Common myeloid progenitor, CD34-positive (primary cell): ENCODE measurements around the gene HK2.

Experiments
- CTCF ChIA-PET: fragments of 350-600 bp; sonication (Branson Sonifier 250); formaldehyde crosslinking; loops from one replicate; lab custom pipeline; 2021; ENCODE audit warnings: antibody characterized with exemption; lab: Charles Lee
- POLR2A ChIA-PET: fragments of 350-600 bp; sonication (Branson Sonifier 250); formaldehyde crosslinking; loops from one replicate; lab custom pipeline; 2021; ENCODE audit warnings: antibody characterized with exemption; lab: Charles Lee
- DNase-seq, 3 donors: peaks; one replicate each; pipeline versions ENCODE4 v3.0.0 to v3.0.0-alpha.2; 2013
- H3K27ac ChIP-seq, 2 experiments: 1 replicate in 1 of 2; 2 replicates in 1 of 2; pipeline ENCODE4 v1.7.0; 2013; ENCODE audit warnings: inconsistent platforms in 2 of 2, low read length in 2 of 2, mild to moderate bottlenecking in 2 of 2, low read depth in 1 of 2, moderate library complexity in 1 of 2; ENCODE audit not compliant: severe bottlenecking in 2 of 2, insufficient read depth in 1 of 2, poor library complexity in 1 of 2
- H3K27me3 ChIP-seq, 5 experiments: replicated peaks in 2 of 5; 1 replicate in 3 of 5; 2 replicates in 2 of 5; pipeline versions ENCODE4 v1.6.1 to v1.7.0; 2013; ENCODE audit warnings: low read length in 4 of 5, mild to moderate bottlenecking in 2 of 5, moderate library complexity in 2 of 5, inconsistent platforms in 1 of 5; ENCODE audit not compliant: insufficient read depth in 5 of 5, control insufficient read depth in 4 of 5
- H3K36me3 ChIP-seq, 4 experiments: 1 replicate in 2 of 4; 2 replicates in 2 of 4; pipeline versions ENCODE4 v1.6.1 to v1.7.0; 2013; ENCODE audit warnings: low read length in 3 of 4, control low read depth in 1 of 4, mild to moderate bottlenecking in 1 of 4; ENCODE audit not compliant: control insufficient read depth in 4 of 4, insufficient read depth in 4 of 4
- H3K4me1 ChIP-seq, 4 experiments: 1 replicate in 3 of 4; 2 replicates in 1 of 4; pipeline versions ENCODE4 v1.6.1 to v1.7.1; 2013; ENCODE audit warnings: low read length in 3 of 4, mild to moderate bottlenecking in 3 of 4, control low read depth in 1 of 4, inconsistent platforms in 1 of 4, moderate library complexity in 1 of 4; ENCODE audit not compliant: control insufficient read depth in 4 of 4, insufficient read depth in 4 of 4; ENCODE audit errors: control extremely low read depth in 1 of 4
- H3K4me3 ChIP-seq, 7 experiments: 1 replicate in 4 of 7; 2 replicates in 3 of 7; pipeline versions ENCODE4 v1.5.1 to v1.7.0; 2013; ENCODE audit warnings: mild to moderate bottlenecking in 7 of 7, low read length in 6 of 7, moderate library complexity in 6 of 7, inconsistent platforms in 2 of 7, low read depth in 2 of 7, control low read depth in 1 of 7; ENCODE audit not compliant: insufficient read depth in 4 of 7, control insufficient read depth in 1 of 7; ENCODE audit errors: extremely low read depth in 1 of 7
- H3K9me3 ChIP-seq, 5 experiments: 1 replicate in 4 of 5; 2 replicates in 1 of 5; pipeline versions ENCODE4 v1.6.1 to v1.7.1; 2013; ENCODE audit warnings: low read length in 4 of 5, mild to moderate bottlenecking in 2 of 5, inconsistent platforms in 1 of 5, low read depth in 1 of 5, moderate library complexity in 1 of 5; ENCODE audit not compliant: control insufficient read depth in 4 of 5, insufficient read depth in 2 of 5; ENCODE audit errors: control extremely low read depth in 1 of 5
- WGBS: methylation state at CpG from one replicate; pipeline ENCODE4 v1.1.5; 2013; ENCODE audit not compliant: insufficient coverage; 5-methylcytosine and 5-hydroxymethylcytosine counted together

Gene HK2

GRCh38 chr2:74881176-74881575 is 47.2 kb downstream of the HK2 start:
- Histone ChIP-seq H3K4me3 (no peak overlapping the region), H3K27me3 (no peaks in the 10 kb centered on the region), H3K36me3 (peaks cover 21 to 89% (median 84%) of the 10 kb centered on the region in 4 experiments), H3K4me1 (peaks cover 0 to 9% (median 2%) of the 10 kb centered on the region in 4 experiments), H3K9me3 (no peaks in the 10 kb centered on the region), H3K27ac (no peak overlapping the region)
- WGBS: 98% methylated on average over 5 of the region's 5 CpGs
- DNase-seq: no peak
- ChIA-PET POLR2A (no interaction called here), CTCF (interaction anchor here (0.9 to 1.2 kb wide), 3 partner anchors 167 to 194 kb away, joined by 3 to 4 read pairs (median 3); no protein-coding TSS in a partner anchor)

DNA sequence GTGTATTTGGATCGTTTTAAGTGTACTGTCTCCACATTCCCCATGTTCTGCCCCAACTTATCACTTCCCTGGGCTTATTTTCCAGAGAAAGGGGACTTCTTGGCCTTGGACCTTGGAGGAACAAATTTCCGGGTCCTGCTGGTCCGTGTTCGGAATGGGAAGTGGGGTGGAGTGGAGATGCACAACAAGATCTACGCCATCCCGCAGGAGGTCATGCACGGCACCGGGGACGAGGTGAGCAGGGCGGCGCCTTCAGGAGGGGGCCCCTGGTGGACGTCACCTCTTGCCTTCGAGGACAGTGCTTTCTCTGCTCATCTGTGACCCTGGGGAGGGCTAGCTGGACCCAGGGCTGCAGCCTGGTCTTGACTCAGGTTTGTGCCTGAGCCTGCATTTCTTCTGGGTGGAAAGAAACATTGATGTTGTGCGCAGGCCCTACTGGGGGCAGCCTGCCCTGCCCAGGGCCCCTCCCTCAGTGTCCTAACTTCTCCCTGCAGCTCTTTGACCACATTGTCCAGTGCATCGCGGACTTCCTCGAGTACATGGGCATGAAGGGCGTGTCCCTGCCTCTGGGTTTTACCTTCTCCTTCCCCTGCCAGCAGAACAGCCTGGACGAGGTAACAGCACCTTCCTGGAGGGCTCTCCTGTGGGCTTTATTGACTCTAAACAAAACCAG is 47.8 kb downstream of the HK2 start:
- ChIA-PET POLR2A (no interaction called here), CTCF (interaction anchor here (0.9 to 1.2 kb wide), 2 partner anchors 168 to 193 kb away, joined by 3 to 4 read pairs; no protein-coding TSS in a partner anchor)
- no peaks in the 10 kb centered on the region for H3K9me3 ChIP-seq
- H3K36me3 ChIP-seq: peaks cover 23 to 94% (median 87%) of the 10 kb centered on the region in 4 experiments
- no peak overlapping the region for H3K4me3 ChIP-seq
- no peaks in the 10 kb centered on the region for H3K27me3 ChIP-seq
- WGBS: 99% methylated on average over 17 of the region's 19 CpGs
- no peak overlapping the region for H3K27ac ChIP-seq
- peaks cover 0 to 9% (median 2%) of the 10 kb centered on the region in 4 experiments for H3K4me1 ChIP-seq
- DNase-seq: no peak

DNA sequence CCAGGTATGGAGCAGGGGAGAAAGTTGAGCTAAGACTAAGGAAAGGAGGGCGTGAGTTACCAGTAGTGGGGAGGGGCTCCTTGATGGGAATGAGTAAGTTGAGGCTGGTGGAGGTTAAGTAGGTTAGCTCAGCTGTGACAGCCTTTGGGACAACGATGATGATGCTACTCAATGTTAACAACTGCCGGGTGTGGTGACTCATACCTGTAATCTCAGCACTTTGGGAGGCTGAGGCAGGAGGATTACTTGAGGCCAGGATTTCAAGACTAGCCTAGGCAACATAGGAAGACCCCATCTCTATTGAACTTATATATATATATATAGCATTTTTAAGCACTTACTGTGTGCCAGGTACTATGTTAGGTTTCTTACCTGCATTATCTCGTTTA is 48.4 kb downstream of the HK2 start:
- ChIA-PET CTCF (interaction anchor here (1.2 kb wide), 1 partner anchor 194 kb away, joined by 4 read pairs; no protein-coding TSS in a partner anchor), POLR2A (no interaction called here)
- H3K4me3 ChIP-seq: no peak overlapping the region
- H3K4me1 ChIP-seq: peaks cover 0 to 9% (median 2%) of the 10 kb centered on the region in 4 experiments
- no peak for DNase-seq
- H3K27me3 ChIP-seq: no peaks in the 10 kb centered on the region
- 96% methylated on average over 3 of the region's 4 CpGs for WGBS
- H3K9me3 ChIP-seq: no peaks in the 10 kb centered on the region
- peaks cover 22 to 94% (median 87%) of the 10 kb centered on the region in 4 experiments for H3K36me3 ChIP-seq
- H3K27ac ChIP-seq: no peak overlapping the region

GRCh38 chr2:74883011-74883410 is 49.1 kb downstream of the HK2 start:
- CTCF ChIA-PET: interaction anchor here (0.8 to 2.3 kb wide), 5 partner anchors 46 to 194 kb away, joined by 3 to 13 read pairs (median 4); no protein-coding TSS in a partner anchor
- no peaks in the 10 kb centered on the region for H3K27me3 ChIP-seq
- H3K9me3 ChIP-seq: no peaks in the 10 kb centered on the region
- no peak for DNase-seq
- 98% methylated on average over 6 of the region's 6 CpGs for WGBS
- POLR2A ChIA-PET: no interaction called here
- H3K4me1 ChIP-seq: peaks cover 0 to 9% (median 2%) of the 10 kb centered on the region in 4 experiments
- peaks cover 25 to 94% (median 87%) of the 10 kb centered on the region in 4 experiments for H3K36me3 ChIP-seq
- no peak overlapping the region for H3K4me3 ChIP-seq
- no peak overlapping the region for H3K27ac ChIP-seq

GRCh38 chr2:74884118-74884762 is 50.3 kb downstream of the HK2 start:
- Histone ChIP-seq H3K27ac (no peak overlapping the region), H3K9me3 (no peaks in the 10 kb centered on the region), H3K27me3 (no peaks in the 10 kb centered on the region), H3K4me3 (no peak overlapping the region), H3K4me1 (peaks cover 0 to 9% (median 2%) of the 10 kb centered on the region in 4 experiments), H3K36me3 (peaks cover 23 to 94% (median 85%) of the 10 kb centered on the region in 4 experiments)
- WGBS: 100% methylated on average over 5 of the region's 5 CpGs
- ChIA-PET POLR2A (no interaction called here), CTCF (interaction anchor here (1.0 to 2.3 kb wide), 6 partner anchors 48 to 197 kb away, joined by 3 to 13 read pairs (median 4); no protein-coding TSS in a partner anchor)
- peak in 1 of 3 donors; percentile 71 for DNase-seq

DNA sequence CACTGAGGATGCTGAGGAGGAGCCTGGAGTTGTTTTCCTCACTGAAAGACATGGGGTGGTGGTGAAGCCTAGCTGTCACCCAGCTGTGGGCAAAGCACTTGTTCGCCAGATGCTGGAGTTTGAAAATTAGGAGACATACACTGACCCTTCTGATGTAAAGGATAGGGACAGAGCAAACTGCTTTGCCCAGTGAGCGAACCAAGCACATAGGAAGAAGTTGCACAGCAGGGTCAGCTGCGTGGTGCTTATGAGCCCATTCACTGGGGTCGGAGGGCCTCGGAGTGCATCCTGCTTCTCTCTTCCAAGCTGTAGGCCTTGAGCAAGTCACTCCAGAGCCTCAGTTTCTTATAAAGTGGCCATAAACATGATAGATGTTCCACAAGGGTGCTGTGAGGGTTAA is 50.9 kb downstream of the HK2 start:
- Histone ChIP-seq H3K36me3 (peaks cover 23 to 93% (median 83%) of the 10 kb centered on the region in 4 experiments), H3K4me3 (no peak overlapping the region), H3K27ac (no peak overlapping the region), H3K4me1 (peaks cover 0 to 9% (median 2%) of the 10 kb centered on the region in 4 experiments), H3K9me3 (no peaks in the 10 kb centered on the region), H3K27me3 (no peaks in the 10 kb centered on the region)
- POLR2A ChIA-PET: no interaction called here
- DNase-seq: no peak
- CTCF ChIA-PET: interaction anchor here (1.4 to 2.3 kb wide), 6 partner anchors 9 to 197 kb away, joined by 3 to 16 read pairs (median 6); no protein-coding TSS in a partner anchor
- 96% methylated on average over 5 of the region's 5 CpGs for WGBS
